Loucy (cell line): ENCODE results near the gene FMNL1.

ENCODE experiments used
- H2AFZ ChIP-seq: fragments of 200-600 bp; sonication (generic); 2 replicates; pipeline ENCODE4 v1.6.0; 2016; ENCODE audit warnings: antibody characterized with exemption, mild to moderate bottlenecking, low read length, moderate library complexity
- H3F3A ChIP-seq: fragments of 200-600 bp; 2 replicates; pipeline ENCODE4 v1.6.0; 2016; ENCODE audit warnings: antibody characterized with exemption, low read depth, mild to moderate bottlenecking
- H3K27me3 ChIP-seq: fragments of 200-600 bp; sonication (generic); 2 replicates; pipeline ENCODE4 v1.6.1; 2014; ENCODE audit warnings: low read length, mild to moderate bottlenecking; ENCODE audit not compliant: insufficient read depth, poor library complexity, severe bottlenecking
- H3K36me3 ChIP-seq: fragments of 200-600 bp; sonication (generic); 2 replicates; pipeline ENCODE4 v1.6.1; 2016; ENCODE audit warnings: low read length; ENCODE audit not compliant: insufficient read depth
- H3K4me1 ChIP-seq: fragments of 200-600 bp; sonication (generic); 2 replicates; pipeline ENCODE4 v1.5.1; 2014; ENCODE audit warnings: low read length, mild to moderate bottlenecking; ENCODE audit not compliant: insufficient read depth, poor library complexity, severe bottlenecking
- H3K4me2 ChIP-seq: fragments of 200-600 bp; sonication (generic); 2 replicates; pipeline ENCODE4 v1.6.0; 2014; ENCODE audit warnings: antibody characterized with exemption, low read length, low read depth, mild to moderate bottlenecking; ENCODE audit not compliant: poor library complexity, severe bottlenecking
- H3K4me3 ChIP-seq: fragments of 200-600 bp; sonication (generic); 2 replicates; pipeline ENCODE4 v1.5.1; 2014; ENCODE audit warnings: low read length, mild to moderate bottlenecking, mixed read lengths; ENCODE audit not compliant: poor library complexity, severe bottlenecking
- H3K79me2 ChIP-seq: fragments of 200-600 bp; sonication (generic); 2 replicates; pipeline ENCODE4 v1.6.1; 2014; ENCODE audit warnings: low read length; ENCODE audit not compliant: insufficient read depth
- H3K9ac ChIP-seq: fragments of 200-600 bp; sonication (generic); 2 replicates; pipeline ENCODE4 v1.6.0; 2014; ENCODE audit warnings: mild to moderate bottlenecking, low read depth, low read length, moderate library complexity; ENCODE audit not compliant: poor library complexity, severe bottlenecking
- H3K9me2 ChIP-seq: fragments of 200-600 bp; sonication (generic); replicated peaks from 2 replicates; pipeline ENCODE4 v1.6.1; 2016; ENCODE audit warnings: low read depth, low read length, mixed read lengths
- H3K9me3 ChIP-seq: fragments of 200-600 bp; sonication (generic); 2 replicates; pipeline ENCODE4 v1.6.1; 2014; ENCODE audit warnings: mild to moderate bottlenecking, antibody characterized with exemption, low read length, low read depth; ENCODE audit not compliant: insufficient read depth
- H4K20me1 ChIP-seq: fragments of 200-600 bp; sonication (generic); 2 replicates; pipeline ENCODE4 v1.6.0; 2014; ENCODE audit warnings: antibody characterized with exemption, low read length, mild to moderate bottlenecking; ENCODE audit not compliant: insufficient read depth, poor library complexity, severe bottlenecking
- CTCF ChIP-seq: fragments of 200-600 bp; sonication (generic); conservative IDR thresholded peaks from 2 replicates; pipeline ENCODE4 v1.5.1; 2014; ENCODE audit warnings: mild to moderate bottlenecking, antibody characterized with exemption, low read length
- EZH2phosphoT487 ChIP-seq: fragments of 200-600 bp; IDR thresholded peaks from 2 replicates; pipeline ENCODE4 v1.6.1; 2018; ENCODE audit warnings: antibody characterized with exemption, mild to moderate bottlenecking, moderate library complexity, borderline replicate concordance

Gene FMNL1

GRCh38 chr17:45246861-45247428 is 25.3 kb downstream of the FMNL1 start:
- peak overlapping the region; percentile 91 for H3K9ac ChIP-seq

GRCh38 chr17:45247429-45248131 is 25.9 kb downstream of the FMNL1 start:
- Histone ChIP-seq H2AFZ (peak overlapping the region; percentile 62), H3K9ac (peak overlapping the region; percentile 91), H3F3A (peaks cover 6% of the 10 kb centered on the region), H3K27me3 (no peaks in the 10 kb centered on the region), H3K9me3 (no peaks in the 10 kb centered on the region), H3K4me3 (peak overlapping the region; percentile 86), H4K20me1 (no peaks in the 10 kb centered on the region), H3K36me3 (peaks cover 42% of the 10 kb centered on the region; the same call in 1 of the 2 replicates), H3K9me2 (no peaks in the 10 kb centered on the region), H3K79me2 (peaks cover 19% of the 10 kb centered on the region), H3K4me2 (peak overlapping the region; percentile 95), H3K4me1 (peaks cover 19% of the 10 kb centered on the region)
- TF ChIP-seq EZH2phosphoT487 = no peak
- no peak for TF ChIP-seq CTCF

More at GRCh38 chr17:45246861-45247428, 25.3 kb downstream of the FMNL1 start:
- Histone ChIP-seq H3K27me3 (no peaks in the 10 kb centered on the region), H3K4me3 (peak overlapping the region; percentile 86), H3K9me2 (no peaks in the 10 kb centered on the region), H3F3A (peaks cover 6% of the 10 kb centered on the region), H3K79me2 (peaks cover 19% of the 10 kb centered on the region), H2AFZ (no peak overlapping the region), H3K4me1 (peaks cover 19% of the 10 kb centered on the region), H3K4me2 (peak overlapping the region; percentile 95), H4K20me1 (no peaks in the 10 kb centered on the region), H3K9me3 (no peaks in the 10 kb centered on the region), H3K36me3 (peaks cover 49% of the 10 kb centered on the region; the same call in 1 of the 2 replicates)
- no peak for TF ChIP-seq EZH2phosphoT487
- TF ChIP-seq CTCF = peak; percentile 50

GRCh38 chr17:45248132-45248957 is 26.7 kb downstream of the FMNL1 start:
- Histone ChIP-seq H3K36me3 (peaks cover 35% of the 10 kb centered on the region; the same call in 1 of the 2 replicates), H3F3A (peaks cover 6% of the 10 kb centered on the region), H3K4me2 (peak overlapping the region; percentile 95), H3K27me3 (no peaks in the 10 kb centered on the region), H3K9me3 (no peaks in the 10 kb centered on the region), H2AFZ (peak overlapping the region; percentile 62), H3K4me3 (peak overlapping the region; percentile 86), H3K9me2 (no peaks in the 10 kb centered on the region), H3K79me2 (peaks cover 19% of the 10 kb centered on the region), H3K4me1 (peaks cover 19% of the 10 kb centered on the region), H3K9ac (peak overlapping the region; percentile 91), H4K20me1 (no peaks in the 10 kb centered on the region)
- no peak for TF ChIP-seq EZH2phosphoT487
- no peak for TF ChIP-seq CTCF
